ENCODE results near the gene TPRKB.
"Not testable (repeated sequence)": the region's sequence is repeated elsewhere in the genome, so short reads cannot be mapped to it uniquely, and the experiment has no call there.

TPRKB gene

GRCh38 chr2:73700131-73700611 is 37.0 kb downstream of the TPRKB start:
- no peak for DNase-seq (ENCODE audit: low read depth)

- DNase-seq (ENCODE audit: low read depth), result no peak
Observed at GRCh38 chr2:73699437-73699836, 37.7 kb downstream of the TPRKB start.

GRCh38 chr2:73698101-73698500 is 39.0 kb downstream of the TPRKB start:
- DNase-seq (ENCODE audit: low read depth), result no peak

GRCh38 chr2:73697606-73698005 is 39.5 kb downstream of the TPRKB start:
- DNase-seq (ENCODE audit: low read depth), result no peak

- DNase-seq (ENCODE audit: low read depth), result not testable (repeated sequence)
Observed at GRCh38 chr2:73696985-73697384, 40.2 kb downstream of the TPRKB start.

GRCh38 chr2:73696521-73696920 is 40.6 kb downstream of the TPRKB start:
- DNase-seq (ENCODE audit: low read depth), result not testable (repeated sequence)

- not testable (repeated sequence) for DNase-seq (ENCODE audit: low read depth)
Observed at GRCh38 chr2:73690372-73691088, 46.6 kb downstream of the TPRKB start.

- DNase-seq (ENCODE audit: low read depth), result not testable (repeated sequence)
Observed at GRCh38 chr2:73688494-73688893, 48.7 kb downstream of the TPRKB start.

- DNase-seq (ENCODE audit: low read depth), result no peak
Observed at GRCh38 chr2:73685764-73686438, 51.2 kb downstream of the TPRKB start.

- not testable (repeated sequence) for DNase-seq (ENCODE audit: low read depth)
Observed at GRCh38 chr2:73684905-73685304, 52.2 kb downstream of the TPRKB start.

GRCh38 chr2:73684325-73684724 is 52.8 kb downstream of the TPRKB start:
- not testable (repeated sequence) for DNase-seq (ENCODE audit: low read depth)

GRCh38 chr2:73679951-73680571 is 57.1 kb downstream of the TPRKB start:
- DNase-seq (ENCODE audit: low read depth), result not testable (repeated sequence)

Data from activated T-cell treated with anti-CD3 and anti-CD28 coated beads for 1 hour (primary cell).